Endothelial cell of umbilical vein (primary cell): ENCODE measurements around the gene FILIP1L. TPM values are rescaled to one million over a fixed set of nuclear protein-coding genes. Genes with fewer than 3 reads are reported as not detected.

Experiments used
- BruUV-seq: library from RNA; stranded (reverse); fragments of 400-500 nt; replicated peaks from 2 replicates; lab custom pipeline; 2021; lab: Mats Ljungman, UMichigan
- CTCF ChIA-PET: fragments of 300-600, 350-600 bp; sonication (Branson Sonifier 250); formaldehyde crosslinking; loops from one replicate; lab custom pipeline; 2021; ENCODE audit warnings: antibody characterized with exemption, inconsistent platforms; lab: Charles Lee
- POLR2A ChIA-PET: fragments of 300-600, 350-600 bp; sonication (Branson Sonifier 250); formaldehyde crosslinking; loops from one replicate; lab custom pipeline; 2021; ENCODE audit warnings: antibody characterized with exemption, inconsistent platforms; lab: Charles Lee
- DNase-seq: peaks from one replicate; pipeline ENCODE4 v3.0.0-alpha.2; 2011; ENCODE audit warnings: low read depth, low spot score
- FAIRE-seq: peaks from 2 replicates; lab custom pipeline; 2011; peaks lifted over from hg19 to GRCh38; lab: Jason Lieb, UNC
- H2AFZ ChIP-seq: 2 replicates; pipeline ENCODE4 v1.6.0; 2012; ENCODE audit warnings: low read depth, low read length, control low read depth, inconsistent platforms
- H3K27ac ChIP-seq: 2 replicates; pipeline ENCODE4 v1.5.1; 2011; ENCODE audit warnings: low read depth, mild to moderate bottlenecking, control low read depth, low read length, moderate library complexity; ENCODE audit not compliant: insufficient read depth
- H3K27me3 ChIP-seq, 2 experiments: 2 replicates each; pipeline versions ENCODE4 v1.6.0 to v1.6.1; 2011; ENCODE audit warnings: low read length in 2 of 2, mixed read lengths in 1 of 2; ENCODE audit not compliant: control insufficient read depth in 2 of 2, insufficient read depth in 2 of 2
- H3K36me3 ChIP-seq, 2 experiments: 2 replicates in 1 of 2; 3 replicates in 1 of 2; pipeline ENCODE4 v1.5.1; 2011; ENCODE audit warnings: low read length in 2 of 2, mild to moderate bottlenecking in 1 of 2, moderate library complexity in 1 of 2; ENCODE audit not compliant: control insufficient read depth in 2 of 2, insufficient read depth in 2 of 2; ENCODE audit errors: extremely low read depth in 1 of 2
- H3K4me1 ChIP-seq: 3 replicates; pipeline ENCODE4 v1.5.1; 2011; ENCODE audit warnings: mild to moderate bottlenecking, low read length; ENCODE audit not compliant: control insufficient read depth, insufficient read depth; ENCODE audit errors: extremely low read depth
- H3K4me2 ChIP-seq: 2 replicates; pipeline ENCODE4 v1.6.1; 2011; ENCODE audit warnings: low read length, control low read depth, mixed read lengths; ENCODE audit not compliant: insufficient read depth
- H3K4me3 ChIP-seq, 3 experiments: fragments of 200-600 bp in 1 of 3; sonication (generic), shearing (Covaris generic) in 1 of 3; replicated peaks in 1 of 3; 2 replicates each; pipeline ENCODE4 v1.5.1; 2011 to 2016; ENCODE audit warnings: control low read depth in 3 of 3, low read length in 3 of 3, mild to moderate bottlenecking in 2 of 3, inconsistent platforms in 1 of 3, low read depth in 1 of 3, moderate library complexity in 1 of 3; ENCODE audit not compliant: insufficient read depth in 1 of 3
- H3K79me2 ChIP-seq: 2 replicates; pipeline ENCODE4 v1.6.0; 2012; ENCODE audit warnings: low read length, inconsistent platforms; ENCODE audit not compliant: control insufficient read depth, insufficient read depth
- H3K9ac ChIP-seq: replicated peaks from 2 replicates; pipeline ENCODE3; 2011; ENCODE audit warnings: low read length, control low read depth; ENCODE audit not compliant: insufficient read depth; ENCODE audit errors: extremely low read depth
- H3K9me1 ChIP-seq: replicated peaks from 3 replicates; pipeline ENCODE4 v1.6.0; 2011; ENCODE audit warnings: mild to moderate bottlenecking, low read length; ENCODE audit not compliant: control insufficient read depth, insufficient read depth; ENCODE audit errors: extremely low read depth
- H3K9me3 ChIP-seq: replicated peaks from 2 replicates; pipeline ENCODE4 v1.5.1; 2012; ENCODE audit warnings: low read length, inconsistent platforms; ENCODE audit not compliant: control insufficient read depth, insufficient read depth
- H4K20me1 ChIP-seq: replicated peaks from 2 replicates; pipeline ENCODE3; 2011; ENCODE audit warnings: mild to moderate bottlenecking, low read length; ENCODE audit not compliant: control insufficient read depth, insufficient read depth; ENCODE audit errors: extremely low read depth
- CTCF ChIP-seq, 2 donors: IDR thresholded peaks; 1 replicate in 1 of 2; 2 replicates in 1 of 2; pipeline ENCODE4 v1.5.1; 2011; ENCODE audit warnings: low read length in 2 of 2, mild to moderate bottlenecking in 2 of 2, moderate library complexity in 2 of 2, control low read depth in 1 of 2, inconsistent platforms in 1 of 2, low read depth in 1 of 2; ENCODE audit not compliant: insufficient read depth in 1 of 2; ENCODE audit errors: extremely low read depth in 1 of 2
- EZH2 ChIP-seq: IDR thresholded peaks from 2 replicates; pipeline ENCODE4 v1.6.1; 2012; ENCODE audit warnings: borderline replicate concordance, low read depth, mild to moderate bottlenecking, moderate library complexity, low read length, inconsistent platforms; ENCODE audit not compliant: severe bottlenecking
- FOS ChIP-seq: IDR thresholded peaks from 2 replicates; pipeline ENCODE4 v1.6.1; 2011; ENCODE audit warnings: mild to moderate bottlenecking, low read length, moderate library complexity, borderline replicate concordance; ENCODE audit not compliant: insufficient read depth
- GATA2 ChIP-seq: IDR thresholded peaks from 2 replicates; pipeline ENCODE4 v1.7.0; 2011; ENCODE audit warnings: low read depth, mild to moderate bottlenecking, moderate library complexity, mixed read lengths, low read length; ENCODE audit not compliant: insufficient read length, insufficient read depth
- JUN ChIP-seq: IDR thresholded peaks from 2 replicates; pipeline ENCODE4 v1.6.1; 2011; ENCODE audit warnings: borderline replicate concordance, low read depth; ENCODE audit not compliant: insufficient read length, insufficient read depth
- MAX ChIP-seq: IDR thresholded peaks from 2 replicates; pipeline ENCODE4 v1.6.1; 2011; ENCODE audit not compliant: insufficient read depth, insufficient read length
- MYC ChIP-seq: IDR thresholded peaks from one replicate; pipeline ENCODE4 v1.6.1; 2011; ENCODE audit warnings: mild to moderate bottlenecking, low read depth, low read length
- POLR2A ChIP-seq: IDR thresholded peaks from 2 replicates; pipeline ENCODE4 v1.6.1; 2012; ENCODE audit warnings: low read depth, mild to moderate bottlenecking, control low read depth, low read length
- POLR2AphosphoS5 ChIP-seq: IDR thresholded peaks from 2 replicates; pipeline ENCODE4 v1.6.1; 2012; ENCODE audit warnings: low read depth, mild to moderate bottlenecking, control low read depth, low read length, moderate library complexity; ENCODE audit not compliant: insufficient read depth
- dilution Hi-C: fragments of 300-500 bp; cut with MboI; formaldehyde crosslinking; loops from one replicate; pipeline ENCODE4 v1.15.0; 2019; ENCODE audit warnings: low sequenced_read_pairs; ENCODE audit not compliant: extremely low pct_ligation_motif_present
- intact Hi-C: fragments of 100-400 bp; cut with micrococcal nuclease; formaldehyde crosslinking; loops from one replicate; pipeline ENCODE4 v1.10.0; 2022
- polyA plus RNA-seq, 4 experiments: library from polyadenylated mRNA; depleted of rRNA in 3 of 4; stranded (reverse) in 3 of 4; unstranded in 1 of 4; fragments of >200 nt; gene quantifications; 2 replicates each; pipeline versions ENCODE4 v1.2.1 to v1.2.3, GENCODE V29; 2011 to 2012; ENCODE audit warnings: missing spikeins in 1 of 4
- total RNA-seq: library from RNA; stranded (reverse); gene quantifications from 2 replicates; pipeline ENCODE4 v1.2.3, GENCODE V29; 2021

The FILIP1L gene
- total and polyA plus RNA-seq, 2 donors (not counting 3 experiments of a cell fraction or from before 2014, with no cell fraction given), result 26.0 to 29.9 TPM

GRCh38 chr3:99833617-99834205 is 280.6 kb downstream of the FILIP1L start:
- H3K36me3 ChIP-seq, result no peaks in the 10 kb centered on the region
- H3K4me1 ChIP-seq, result peaks cover 23% of the 10 kb centered on the region
- FAIRE-seq (no peak), DNase-seq (peak; percentile 87)
- intact Hi-C loops (loop anchor here (1.0 to 5.0 kb wide), 4 partner anchors 484 to 1059 kb away; no protein-coding TSS in a partner anchor), dilution Hi-C loops (no loop called here)
- H3K4me2 ChIP-seq, result no peak overlapping the region
- no peak overlapping the region for H3K27ac ChIP-seq
- no peaks in the 10 kb centered on the region for H3K9me3 ChIP-seq
- H3K9me1 ChIP-seq, result no peaks in the 10 kb centered on the region
- no peak overlapping the region for H2AFZ ChIP-seq
- peaks cover 55% of the 10 kb centered on the region for H3K79me2 ChIP-seq
- no TSS peak for BruUV-seq
- no peaks in the 10 kb centered on the region for H3K27me3 ChIP-seq
- POLR2A ChIA-PET, result interaction anchor here (0.7 to 1.2 kb wide), 2 partner anchors 10 to 392 kb away, joined by 3 read pairs; no protein-coding TSS in a partner anchor
- H3K9ac ChIP-seq, result no peak overlapping the region
- H4K20me1 ChIP-seq, result no peaks in the 10 kb centered on the region
- H3K4me3 ChIP-seq, result no peak overlapping the region
- CTCF ChIA-PET, result interaction anchor here (1.0 to 6.2 kb wide), 14 partner anchors 7 to 758 kb away, joined by 3 to 120 read pairs (median 4); partner anchors contain the start of genes CMSS1 and TBC1D23
- no peak for TF ChIP-seq POLR2AphosphoS5
- no peak for TF ChIP-seq MAX
- TF ChIP-seq POLR2A, result no peak
- no peak for TF ChIP-seq FOS
- no peak for TF ChIP-seq GATA2
- no peak for TF ChIP-seq MYC
- TF ChIP-seq CTCF (IDR thresholded peaks at IDR 0.05; ENCODE audit: extremely low read depth in 1 of 2, insufficient read depth in 1 of 2, low read depth in 1 of 2, low read length in 2 of 2), result no peak
- TF ChIP-seq EZH2, result no peak
- no peak for TF ChIP-seq JUN
